Lung (tissue), 12 donors: ENCODE results near the gene AIF1. TPM values are rescaled to one million over a fixed set of nuclear protein-coding genes. Genes with fewer than 3 reads are reported as not detected.

Experiments used
- ATAC-seq: fragments of 200-7000 bp; cut with Tn5 transposase; one replicate; pipeline ENCODE4 v1.9.1; 2020; ENCODE audit warnings: moderate number of reproducible peaks; ENCODE audit not compliant: insufficient read depth, low FRiP score
- DNase-seq, 3 donors: peaks; one replicate each; pipeline ENCODE4 v3.0.0-alpha.2; 2013 to 2017
- H3K27ac ChIP-seq, 2 donors: one replicate each; pipeline ENCODE4 v1.5.1; 2013; ENCODE audit warnings: mild to moderate bottlenecking in 2 of 2, moderate library complexity in 2 of 2, control low read depth in 1 of 2, inconsistent platforms in 1 of 2, low read depth in 1 of 2, low read length in 1 of 2
- H3K27me3 ChIP-seq, 3 donors: one replicate each; pipeline ENCODE4 v1.5.1; 2013; ENCODE audit warnings: low read length in 2 of 3; ENCODE audit not compliant: control insufficient read depth in 3 of 3, insufficient read depth in 3 of 3
- H3K36me3 ChIP-seq, 4 donors: one replicate each; pipeline ENCODE4 v1.5.1; 2013; ENCODE audit warnings: low read length in 4 of 4, mild to moderate bottlenecking in 1 of 4, moderate library complexity in 1 of 4; ENCODE audit not compliant: control insufficient read depth in 4 of 4, insufficient read depth in 4 of 4
- H3K4me1 ChIP-seq, 5 donors: one replicate each; pipeline ENCODE4 v1.5.1; 2013; ENCODE audit warnings: low read length in 5 of 5, mild to moderate bottlenecking in 2 of 5, moderate library complexity in 1 of 5; ENCODE audit not compliant: control insufficient read depth in 5 of 5, insufficient read depth in 5 of 5
- H3K4me3 ChIP-seq: one replicate; pipeline ENCODE4 v1.5.1; 2013; ENCODE audit warnings: mild to moderate bottlenecking, control low read depth, moderate library complexity
- H3K9ac ChIP-seq, 2 donors: one replicate each; pipeline ENCODE4 v1.5.1; 2013; ENCODE audit warnings: low read length in 2 of 2, control low read depth in 1 of 2; ENCODE audit not compliant: insufficient read depth in 1 of 2
- H3K9me3 ChIP-seq, 4 donors: one replicate each; pipeline ENCODE4 v1.5.1; 2013; ENCODE audit warnings: low read length in 3 of 4, mild to moderate bottlenecking in 1 of 4, moderate library complexity in 1 of 4; ENCODE audit not compliant: control insufficient read depth in 4 of 4, insufficient read depth in 3 of 4
- WGBS, 2 donors: extraction: QIAGEN DNeasy Blood & Tissue Kit; methylation state at CpG; one replicate each; pipeline ENCODE4 v1.1.7; 2013; 5-methylcytosine and 5-hydroxymethylcytosine counted together
- polyA plus RNA-seq, 2 donors: library from polyadenylated mRNA; stranded (reverse); fragments of 200-250 nt; gene quantifications; one replicate each; pipeline ENCODE4 v1.2.1, GENCODE V29; 2013
- total RNA-seq, 2 donors: library from RNA; depleted of rRNA in 1 of 2; stranded (reverse); fragments of >200 nt in 1 of 2; gene quantifications; one replicate each; pipeline ENCODE4 v1.2.1, GENCODE V29; 2014 to 2021
- TF ChIP-seq, protein P1 (sequence below): IDR thresholded peaks from 2 replicates; pipeline ENCODE4 v1.5.1; 2012; ENCODE audit warnings: mild to moderate bottlenecking; ENCODE audit errors: control extremely low read depth, extremely low read depth
- donor health status: control.
- donor health status: control.
- donor health status: Bipolar disorder and iron deficiency.
- donor health status: healthy.
- donor health status: DM: yes; HTN: yes; CAD: no.

The AIF1 gene
- total and polyA plus RNA-seq, 4 donors: 38.7 to 345 (median 88.0) TPM

GRCh38 chr6:31621991-31622390 is 7.0 kb downstream of the AIF1 start:
- ATAC-seq (no peak), DNase-seq (no peak)
- H3K4me1 ChIP-seq: peaks cover 2 to 14% (median 3%) of the 10 kb centered on the region in 5 donors
- no peak overlapping the region for H3K4me3 ChIP-seq
- H3K9me3 ChIP-seq: no peaks in the 10 kb centered on the region
- peak overlapping the region in 1 of 2 donors; percentile 84 for H3K9ac ChIP-seq
- H3K36me3 ChIP-seq: peaks cover 27 to 40% (median 35%) of the 10 kb centered on the region in 4 donors
- H3K27ac ChIP-seq: peak overlapping the region in 1 of 2 donors; percentile 42
- no peaks in the 10 kb centered on the region for H3K27me3 ChIP-seq
- TF ChIP-seq, protein P1, sequence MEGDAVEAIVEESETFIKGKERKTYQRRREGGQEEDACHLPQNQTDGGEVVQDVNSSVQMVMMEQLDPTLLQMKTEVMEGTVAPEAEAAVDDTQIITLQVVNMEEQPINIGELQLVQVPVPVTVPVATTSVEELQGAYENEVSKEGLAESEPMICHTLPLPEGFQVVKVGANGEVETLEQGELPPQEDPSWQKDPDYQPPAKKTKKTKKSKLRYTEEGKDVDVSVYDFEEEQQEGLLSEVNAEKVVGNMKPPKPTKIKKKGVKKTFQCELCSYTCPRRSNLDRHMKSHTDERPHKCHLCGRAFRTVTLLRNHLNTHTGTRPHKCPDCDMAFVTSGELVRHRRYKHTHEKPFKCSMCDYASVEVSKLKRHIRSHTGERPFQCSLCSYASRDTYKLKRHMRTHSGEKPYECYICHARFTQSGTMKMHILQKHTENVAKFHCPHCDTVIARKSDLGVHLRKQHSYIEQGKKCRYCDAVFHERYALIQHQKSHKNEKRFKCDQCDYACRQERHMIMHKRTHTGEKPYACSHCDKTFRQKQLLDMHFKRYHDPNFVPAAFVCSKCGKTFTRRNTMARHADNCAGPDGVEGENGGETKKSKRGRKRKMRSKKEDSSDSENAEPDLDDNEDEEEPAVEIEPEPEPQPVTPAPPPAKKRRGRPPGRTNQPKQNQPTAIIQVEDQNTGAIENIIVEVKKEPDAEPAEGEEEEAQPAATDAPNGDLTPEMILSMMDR: no peak
- WGBS, 2 donors: 37 to 48% methylated on average over 4 of the region's 4 CpGs

GRCh38 chr6:31622684-31623091 is 7.7 kb downstream of the AIF1 start:
- DNase-seq: peak in 2 of 3 donors; percentile 39 to 59
- 47 to 64% methylated on average over 10 of the region's 10 CpGs for WGBS, 2 donors

DNA sequence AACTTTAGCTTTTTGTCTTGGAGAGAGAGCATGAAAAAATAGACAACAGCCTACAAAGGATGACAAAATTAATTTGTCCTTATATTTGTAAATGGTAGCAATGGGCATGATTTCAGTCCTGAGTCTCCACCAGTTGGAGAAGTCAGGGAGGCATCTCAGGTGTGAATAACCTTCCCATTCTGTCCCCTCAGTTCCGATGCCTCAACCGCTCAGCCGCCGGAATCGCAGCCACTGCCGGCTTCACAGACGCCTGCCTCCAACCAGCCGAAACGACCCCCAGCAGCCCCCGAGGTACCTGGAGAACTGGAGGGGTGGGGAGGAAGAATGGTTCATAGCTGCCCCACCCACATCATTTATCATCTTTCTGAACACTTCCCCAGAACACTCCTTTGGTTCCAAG is 9.0 kb downstream of the AIF1 start:
- 92 to 95% methylated on average over 10 of the region's 10 CpGs for WGBS, 2 donors
- Histone ChIP-seq H3K9ac (no peak overlapping the region), H3K27ac (no peak overlapping the region), H3K4me3 (no peak overlapping the region), H3K27me3 (no peaks in the 10 kb centered on the region), H3K9me3 (no peaks in the 10 kb centered on the region), H3K4me1 (peaks cover 2 to 14% (median 3%) of the 10 kb centered on the region in 5 donors), H3K36me3 (peaks cover 36 to 59% (median 52%) of the 10 kb centered on the region in 4 donors)
- DNase-seq (no peak), ATAC-seq (no peak)
- TF ChIP-seq, protein P1: no peak

More at GRCh38 chr6:31622684-31623091, 7.7 kb downstream of the AIF1 start:
- Histone ChIP-seq H3K9ac (no peak overlapping the region), H3K27me3 (no peaks in the 10 kb centered on the region), H3K4me3 (no peak overlapping the region), H3K9me3 (no peaks in the 10 kb centered on the region), H3K27ac (no peak overlapping the region), H3K36me3 (peaks cover 29 to 47% (median 41%) of the 10 kb centered on the region in 4 donors), H3K4me1 (peaks cover 2 to 14% (median 3%) of the 10 kb centered on the region in 5 donors)
- TF ChIP-seq, protein P1: no peak
- ATAC-seq: no peak

- DNase-seq (no peak), ATAC-seq (no peak)
- Histone ChIP-seq H3K4me1 (peaks cover 1 to 10% (median 3%) of the 10 kb centered on the region in 5 donors), H3K27me3 (no peaks in the 10 kb centered on the region), H3K4me3 (no peak overlapping the region), H3K9ac (no peak overlapping the region), H3K9me3 (no peaks in the 10 kb centered on the region), H3K27ac (no peak overlapping the region), H3K36me3 (peaks cover 39 to 77% (median 70%) of the 10 kb centered on the region in 4 donors)
- 94 to 97% methylated on average over 10 of the region's 10 CpGs for WGBS, 2 donors
- TF ChIP-seq, protein P1: no peak
Measured at GRCh38 chr6:31626952-31627351, 11.9 kb downstream of the AIF1 start.
